GM06990 (cell line): ENCODE data around the gene RELN.

Source experiments
- DNase-seq: peaks from one replicate; pipeline ENCODE4 v3.0.0-alpha.2; 2011; ENCODE audit not compliant: insufficient read length; ENCODE audit errors: extremely low read depth
- H3K27me3 ChIP-seq: replicated peaks from 2 replicates; pipeline ENCODE4 v1.6.0; 2011; ENCODE audit warnings: low read length; ENCODE audit not compliant: control insufficient read depth, insufficient read depth
- H3K36me3 ChIP-seq: 2 replicates; pipeline ENCODE4 v1.5.1; 2011; ENCODE audit warnings: low read length; ENCODE audit not compliant: control insufficient read depth, insufficient read depth
- H3K4me3 ChIP-seq: replicated peaks from 2 replicates; pipeline ENCODE4 v1.5.1; 2011; ENCODE audit warnings: low read depth, mild to moderate bottlenecking, control low read depth, low read length
- CTCF ChIP-seq: IDR thresholded peaks from 2 replicates; pipeline ENCODE4 v1.5.1; 2011; ENCODE audit warnings: low read length, control low read depth, mild to moderate bottlenecking, inconsistent platforms; ENCODE audit not compliant: insufficient read depth, poor library complexity, severe bottlenecking

RELN gene

DNA sequence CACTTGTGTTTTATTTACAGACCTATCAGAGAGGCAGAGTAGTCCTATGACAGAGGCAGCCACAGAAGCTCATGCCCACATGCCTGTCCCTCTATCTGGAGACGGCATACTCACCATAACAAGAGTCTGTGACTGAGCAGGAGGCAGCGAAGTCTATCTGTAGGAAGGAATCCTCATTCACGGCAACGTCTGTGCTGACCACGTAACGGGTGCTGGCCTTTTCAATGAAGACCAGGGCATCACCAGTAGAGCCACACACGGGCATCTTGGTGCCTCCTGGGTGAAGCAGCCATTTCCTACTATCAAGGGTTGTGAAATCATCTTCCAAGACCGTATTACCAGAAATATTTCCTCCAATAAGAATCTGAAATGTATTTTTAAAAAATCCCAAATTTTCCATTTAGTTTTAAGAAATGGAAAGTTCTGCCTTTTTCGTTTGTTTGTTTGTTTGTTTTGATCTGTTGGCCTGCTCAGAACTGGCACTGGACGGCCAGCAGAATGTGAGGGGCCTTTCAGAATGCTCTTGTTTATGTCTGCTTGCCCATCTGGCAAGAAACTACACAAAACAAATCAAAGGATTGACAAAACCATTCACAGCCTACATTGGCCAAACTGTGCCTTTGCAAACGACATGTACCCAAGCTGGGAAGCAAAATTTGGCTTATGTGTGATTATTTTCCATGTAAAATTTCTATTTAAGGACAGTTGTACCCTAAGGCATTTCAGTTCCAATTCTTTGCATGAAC, 450.3 kb downstream of the RELN start:
- Histone ChIP-seq H3K27me3 (no peaks in the 10 kb centered on the region), H3K36me3 (no peaks in the 10 kb centered on the region), H3K4me3 (no peak overlapping the region)
- TF ChIP-seq CTCF = no peak
- DNase-seq = no peak

DNA sequence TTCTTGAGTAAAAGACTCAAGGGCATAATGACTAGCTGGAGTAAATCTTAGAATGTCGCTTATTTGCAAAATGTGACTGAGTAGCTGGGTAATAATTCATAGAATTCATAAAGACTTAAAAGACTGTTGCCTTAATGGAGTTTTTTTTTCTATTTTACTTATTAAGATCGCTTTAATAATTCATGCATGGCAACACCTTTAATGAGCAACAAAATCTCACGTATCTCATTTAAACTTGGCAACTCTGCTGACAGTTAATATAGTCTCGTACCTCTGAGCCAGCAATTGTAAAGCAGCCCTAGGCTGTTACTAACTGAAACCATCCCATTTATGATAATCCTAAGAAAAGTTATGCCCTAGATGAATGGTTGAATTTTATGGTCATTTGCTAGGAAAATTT, 455.7 kb downstream of the RELN start:
- no peak overlapping the region for H3K4me3 ChIP-seq
- no peak for TF ChIP-seq CTCF
- no peaks in the 10 kb centered on the region for H3K36me3 ChIP-seq
- H3K27me3 ChIP-seq = no peaks in the 10 kb centered on the region
- DNase-seq = no peak

DNA sequence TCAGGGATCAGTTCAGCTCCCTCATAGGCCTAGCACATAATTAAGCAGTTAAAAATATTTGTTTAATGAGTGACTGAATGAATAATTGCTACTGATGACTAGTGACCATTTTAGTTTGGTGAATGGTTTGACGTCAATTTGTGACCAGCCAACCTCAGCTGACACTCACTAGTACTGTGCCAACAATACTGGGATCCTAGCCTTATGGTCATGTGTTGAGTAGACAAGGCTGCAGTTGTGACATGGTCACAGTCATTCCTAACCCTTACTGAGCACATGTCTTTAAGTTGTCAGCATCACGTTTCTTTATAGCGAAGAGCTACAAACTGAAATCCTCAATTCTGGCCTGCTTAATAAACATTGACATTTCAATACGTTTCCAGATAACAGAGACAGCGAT, 456.5 kb downstream of the RELN start:
- no peaks in the 10 kb centered on the region for H3K27me3 ChIP-seq
- no peak overlapping the region for H3K4me3 ChIP-seq
- DNase-seq = no peak
- TF ChIP-seq CTCF = no peak
- H3K36me3 ChIP-seq = no peaks in the 10 kb centered on the region

GRCh38 chr7:103528152-103528551, 461.3 kb downstream of the RELN start:
- Histone ChIP-seq H3K36me3 (no peaks in the 10 kb centered on the region), H3K27me3 (no peaks in the 10 kb centered on the region; the same call in 1 of the 2 replicates)
- no peak for TF ChIP-seq CTCF

DNA sequence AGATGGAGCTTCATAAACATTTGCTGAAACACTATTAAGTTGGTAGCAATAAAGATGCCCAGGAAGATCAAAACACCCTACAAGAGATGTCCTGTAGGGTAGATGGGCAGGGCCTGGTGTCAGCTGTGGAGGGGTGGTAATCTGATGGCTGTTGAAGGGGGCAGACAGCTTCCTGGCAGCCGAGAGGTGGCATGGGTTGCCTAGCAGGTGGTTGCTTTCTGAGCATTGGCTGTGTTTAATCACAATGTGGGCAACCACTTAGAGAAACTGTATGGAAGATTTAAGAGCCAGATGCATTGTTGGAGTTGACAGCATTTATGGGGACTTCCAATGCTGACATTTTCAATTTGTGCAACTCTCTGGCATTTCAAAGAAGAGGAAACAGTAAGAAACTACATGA, 463.5 kb downstream of the RELN start:
- TF ChIP-seq CTCF = no peak
- no peak for DNase-seq
- no peaks in the 10 kb centered on the region; the same call in 1 of the 2 replicates for H3K27me3 ChIP-seq
- H3K36me3 ChIP-seq = no peaks in the 10 kb centered on the region
- no peak overlapping the region for H3K4me3 ChIP-seq

More at GRCh38 chr7:103528152-103528551, 461.3 kb downstream of the RELN start:
- H3K4me3 ChIP-seq = no peak overlapping the region
- DNase-seq = no peak
